Endothelial cell of hepatic sinusoid (primary cell): Measurements from ENCODE around the gene IMPG1.

Experiments used
- in situ Hi-C: cut with HindIII; loops from 2 replicates; pipeline ENCODE4 v1.10.0; 2017; ENCODE audit warnings: low sequenced_read_pairs

Gene IMPG1

DNA sequence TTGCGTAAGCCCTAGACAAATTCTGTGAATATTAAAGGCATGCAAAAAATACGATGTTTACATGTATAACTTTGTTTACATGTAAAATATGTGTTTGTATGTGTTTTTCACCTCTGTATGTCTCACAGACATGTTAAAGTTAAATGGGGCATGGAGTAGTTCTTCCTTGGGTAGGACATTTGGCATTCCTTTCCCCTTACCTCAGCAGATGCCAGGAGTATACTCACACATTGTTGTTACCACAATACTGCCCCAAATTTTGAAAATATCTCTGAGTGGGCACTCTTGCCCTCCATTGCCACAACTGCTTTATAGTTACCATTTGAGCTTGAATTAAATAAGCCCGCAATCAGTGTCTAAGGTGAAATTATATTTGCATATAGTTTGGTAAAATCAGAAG is 175.9 kb downstream of the IMPG1 start:
- in situ Hi-C loops, result no loop called here

GRCh38 chr6:75893776-75894152 is 178.7 kb downstream of the IMPG1 start:
- in situ Hi-C loops, result no loop called here

DNA sequence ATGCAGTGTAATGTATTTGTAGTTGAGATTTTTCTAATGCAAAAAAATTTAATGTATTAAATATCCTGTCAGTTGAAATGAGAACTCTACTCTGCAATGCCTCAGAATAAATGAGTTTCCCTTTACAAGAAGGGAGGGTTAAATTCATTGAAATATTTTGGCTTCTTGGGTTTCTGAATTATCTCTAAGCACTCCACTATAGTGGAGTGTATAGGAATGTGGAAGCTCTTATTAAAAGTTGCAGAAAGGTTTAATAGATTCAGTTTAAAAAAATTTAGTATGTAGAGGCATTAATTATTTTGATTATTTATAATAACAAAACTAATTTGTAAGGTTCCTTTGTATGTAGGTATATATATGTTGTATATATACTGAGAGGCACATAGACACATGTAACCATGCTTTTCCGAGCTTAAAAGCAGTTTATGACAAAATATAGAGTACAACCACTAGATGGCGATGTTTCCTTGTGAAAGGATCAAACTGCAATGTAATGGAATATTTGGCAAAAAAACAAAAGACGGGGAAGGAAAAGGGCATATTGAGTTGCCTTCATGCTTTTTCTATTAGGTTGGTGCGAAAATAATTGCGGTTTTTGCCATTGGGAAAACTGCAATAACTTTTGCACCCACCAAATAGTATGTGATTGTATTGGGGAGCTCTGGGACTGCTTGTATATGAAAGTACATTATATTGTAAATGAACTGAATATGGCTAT is 179.2 kb downstream of the IMPG1 start:
- in situ Hi-C loops, result no loop called here

DNA sequence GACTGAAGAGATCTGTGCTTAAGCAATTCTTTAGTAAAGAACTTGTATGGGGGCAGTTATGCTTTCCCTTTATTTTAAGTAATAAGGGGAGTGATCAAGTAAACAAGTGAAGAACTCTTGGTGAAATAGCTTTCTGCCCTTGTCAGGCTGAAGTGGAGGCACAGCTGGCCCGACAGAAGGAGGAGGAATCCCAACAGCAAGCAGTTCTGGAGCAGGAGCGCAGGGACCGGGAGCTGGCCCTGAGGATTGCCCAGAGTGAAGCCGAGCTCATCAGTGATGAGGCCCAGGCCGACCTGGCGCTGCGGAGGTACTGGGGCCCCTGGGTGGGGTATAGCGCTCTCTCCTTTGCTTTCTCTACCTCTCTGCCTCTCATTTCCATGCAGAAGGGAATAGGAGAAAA is 180.1 kb downstream of the IMPG1 start:
- in situ Hi-C loops, result no loop called here

GRCh38 chr6:75884822-75885221 is 187.6 kb downstream of the IMPG1 start:
- in situ Hi-C loops, result no loop called here

DNA sequence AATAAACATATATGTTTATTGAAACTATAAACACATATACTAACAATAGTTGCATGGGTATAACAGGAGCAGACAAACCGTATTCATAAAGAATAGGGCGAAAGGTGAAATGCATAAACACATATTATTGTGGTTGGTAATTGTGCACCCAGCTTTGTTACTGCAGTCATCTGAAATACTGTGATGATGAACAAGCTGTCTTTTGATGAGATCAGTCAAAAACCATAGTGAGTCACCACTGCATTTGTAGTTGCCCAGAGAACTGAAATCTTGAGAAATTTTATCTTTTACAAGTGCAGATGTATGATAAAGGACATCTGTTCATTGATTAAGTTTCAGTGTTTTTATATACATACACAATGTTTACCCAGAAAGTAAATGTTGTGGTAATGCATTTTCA is 189.7 kb downstream of the IMPG1 start:
- in situ Hi-C loops, result no loop called here

DNA sequence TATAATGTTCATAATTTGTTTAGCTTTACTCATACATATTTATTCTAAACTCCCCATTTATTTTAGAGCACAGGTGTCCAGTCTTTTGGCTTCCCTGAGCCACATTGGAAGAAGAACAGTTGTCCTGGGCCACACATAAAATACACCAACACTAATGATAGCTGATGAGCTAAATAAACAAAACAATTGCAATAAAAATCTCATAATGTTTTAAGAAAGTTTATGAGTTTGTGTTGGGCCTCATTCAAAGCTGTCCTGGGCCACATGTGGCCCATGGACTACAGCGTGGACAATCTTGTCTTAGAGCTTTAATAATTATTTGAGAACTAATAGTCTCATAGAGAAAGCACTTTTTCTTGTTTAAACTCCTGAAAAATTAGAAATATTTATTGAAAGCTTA is 192.2 kb downstream of the IMPG1 start:
- in situ Hi-C loops, result no loop called here

GRCh38 chr6:75876152-75876551 is 196.3 kb downstream of the IMPG1 start:
- in situ Hi-C loops, result no loop called here

GRCh38 chr6:75874224-75874623 is 198.2 kb downstream of the IMPG1 start:
- in situ Hi-C loops, result no loop called here
